Measurements from ENCODE around the gene TTLL10.

Gene TTLL10

DNA sequence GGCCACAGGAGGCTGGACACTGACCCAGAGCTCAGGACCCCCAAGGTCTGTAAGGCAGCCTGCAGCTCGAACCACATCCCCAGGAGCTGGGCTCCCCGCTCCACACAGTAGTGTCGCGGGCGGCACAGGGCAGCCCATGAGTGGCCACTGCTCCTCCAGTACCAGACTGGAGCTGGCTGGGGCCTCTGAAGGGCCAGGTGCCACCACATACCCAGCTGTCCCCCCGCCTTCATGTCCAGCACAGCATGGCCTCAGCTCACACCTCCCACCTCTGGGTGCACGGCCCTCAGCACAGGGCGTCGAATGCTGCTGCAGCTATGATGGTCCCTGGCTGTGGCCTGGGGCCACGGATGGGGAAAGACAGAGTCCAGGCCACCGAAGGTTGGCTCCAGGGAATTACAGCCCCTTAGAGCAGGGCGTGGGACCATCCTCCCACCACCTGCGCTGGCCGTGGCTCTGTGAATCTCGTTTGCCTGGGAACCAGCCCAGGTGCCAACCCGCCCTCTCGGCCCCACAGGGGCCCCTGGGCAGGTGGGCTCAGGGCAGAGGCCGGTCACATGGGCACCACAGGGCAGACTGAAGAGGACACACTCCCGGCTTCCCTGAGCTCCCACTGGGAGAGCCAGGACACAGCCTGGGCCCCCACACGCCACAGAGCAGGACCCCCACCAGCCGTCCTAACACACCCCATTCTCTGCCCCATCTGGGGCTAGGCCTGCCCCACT lies 42.4 kb downstream of the TTLL10 start:
- DNase-seq (ENCODE audit: low read depth in 2 of 2), result no peak
- TF ChIP-seq, protein P1, sequence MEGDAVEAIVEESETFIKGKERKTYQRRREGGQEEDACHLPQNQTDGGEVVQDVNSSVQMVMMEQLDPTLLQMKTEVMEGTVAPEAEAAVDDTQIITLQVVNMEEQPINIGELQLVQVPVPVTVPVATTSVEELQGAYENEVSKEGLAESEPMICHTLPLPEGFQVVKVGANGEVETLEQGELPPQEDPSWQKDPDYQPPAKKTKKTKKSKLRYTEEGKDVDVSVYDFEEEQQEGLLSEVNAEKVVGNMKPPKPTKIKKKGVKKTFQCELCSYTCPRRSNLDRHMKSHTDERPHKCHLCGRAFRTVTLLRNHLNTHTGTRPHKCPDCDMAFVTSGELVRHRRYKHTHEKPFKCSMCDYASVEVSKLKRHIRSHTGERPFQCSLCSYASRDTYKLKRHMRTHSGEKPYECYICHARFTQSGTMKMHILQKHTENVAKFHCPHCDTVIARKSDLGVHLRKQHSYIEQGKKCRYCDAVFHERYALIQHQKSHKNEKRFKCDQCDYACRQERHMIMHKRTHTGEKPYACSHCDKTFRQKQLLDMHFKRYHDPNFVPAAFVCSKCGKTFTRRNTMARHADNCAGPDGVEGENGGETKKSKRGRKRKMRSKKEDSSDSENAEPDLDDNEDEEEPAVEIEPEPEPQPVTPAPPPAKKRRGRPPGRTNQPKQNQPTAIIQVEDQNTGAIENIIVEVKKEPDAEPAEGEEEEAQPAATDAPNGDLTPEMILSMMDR (IDR thresholded peaks at IDR 0.05; ENCODE audit: low read depth, low read length), result no peak
- no peak overlapping the region for H3K4me3 ChIP-seq (replicated peaks in 1 of 2; ENCODE audit: low read depth in 2 of 2, low read length in 2 of 2)

DNA sequence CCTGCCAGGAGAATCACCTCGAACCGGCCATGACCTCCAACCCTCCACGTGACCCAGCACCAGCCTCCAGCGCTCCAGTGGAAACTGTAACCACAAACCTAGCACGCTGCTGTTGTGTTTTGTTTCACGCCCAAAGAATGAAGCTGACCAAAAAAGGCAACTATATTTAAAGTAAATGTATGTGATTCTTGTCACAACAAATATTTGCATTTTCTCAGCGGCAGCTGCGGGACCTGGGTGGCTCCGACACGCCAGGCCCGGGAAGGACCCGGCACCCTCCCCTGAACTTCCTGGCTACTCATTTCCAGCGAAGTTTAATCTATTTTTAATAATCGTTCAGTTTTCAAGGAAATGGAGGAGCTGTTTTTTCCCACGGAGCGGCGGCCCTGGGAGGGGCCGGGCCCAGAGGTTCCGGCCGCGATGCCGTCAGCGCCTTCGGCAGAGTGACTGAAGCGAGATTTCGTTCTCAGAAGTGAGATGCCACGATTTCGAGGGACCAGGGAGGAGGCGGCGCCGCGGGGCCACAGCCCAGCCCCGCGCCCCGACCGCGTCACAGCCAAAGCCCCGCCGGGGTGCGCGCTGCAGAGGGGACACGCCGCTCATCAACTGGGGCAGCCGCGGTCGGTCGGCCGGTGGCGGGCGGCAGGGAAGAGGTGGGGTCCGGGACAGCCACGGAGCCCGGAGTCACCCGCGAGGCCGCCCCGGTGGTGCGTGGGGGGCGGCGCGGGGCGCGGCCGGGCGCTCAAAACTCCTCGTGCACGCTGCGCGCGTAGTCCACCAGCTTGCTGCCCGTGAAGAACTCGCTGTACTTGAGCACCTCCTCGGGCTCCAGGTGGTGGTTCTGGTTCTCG lies 43.3 kb downstream of the TTLL10 start:
- TF ChIP-seq, protein P1 (IDR thresholded peaks at IDR 0.05; ENCODE audit: low read depth, low read length), result no peak
- no peak for DNase-seq (ENCODE audit: low read depth in 2 of 2)
- H3K4me3 ChIP-seq (replicated peaks in 1 of 2; ENCODE audit: low read depth in 2 of 2, low read length in 2 of 2), result no peak overlapping the region

DNA sequence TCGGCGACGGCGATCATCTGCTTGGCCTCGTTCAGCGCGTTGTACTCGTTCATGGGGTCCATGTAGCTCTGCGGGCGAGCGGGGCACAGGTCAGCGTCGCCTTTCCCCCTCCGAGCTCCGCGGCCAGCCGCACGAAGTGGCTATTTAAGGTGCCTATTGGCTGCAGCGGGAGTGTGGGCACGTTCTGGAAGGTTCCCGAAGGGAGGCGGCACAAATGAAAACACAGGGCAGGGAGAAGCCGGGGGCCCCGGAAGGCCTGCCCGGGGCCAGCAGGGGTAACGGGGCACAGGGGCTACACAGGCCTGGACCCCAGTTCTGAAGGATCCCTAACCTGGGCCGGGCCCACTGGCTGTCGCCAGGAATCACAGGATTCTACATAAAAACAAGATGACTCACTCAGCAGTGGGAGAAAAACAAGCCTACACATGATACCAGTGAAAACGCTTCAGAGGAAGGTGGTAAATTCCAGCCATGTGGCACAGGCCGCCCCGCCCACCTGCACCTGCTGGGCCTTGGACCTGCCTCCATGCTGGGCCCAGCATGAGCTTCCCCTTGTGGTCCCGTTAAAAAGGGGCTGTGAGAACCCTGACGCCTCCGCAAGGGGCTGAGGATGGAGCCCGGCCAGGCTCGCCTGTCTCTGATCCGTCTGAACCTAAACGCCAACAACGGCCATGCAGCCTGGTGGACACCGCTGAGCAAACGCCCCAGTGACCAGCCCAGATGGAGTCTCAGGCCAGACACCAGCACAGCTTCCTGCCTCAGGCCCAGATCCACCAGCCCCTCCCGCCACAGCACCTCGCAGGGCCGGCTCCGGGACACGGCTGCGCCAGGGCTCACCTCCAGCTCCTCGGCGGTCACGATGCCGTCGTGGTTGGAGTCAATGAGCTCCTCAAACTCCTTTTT lies 44.2 kb downstream of the TTLL10 start:
- no peak overlapping the region for H3K4me3 ChIP-seq (replicated peaks in 1 of 2; ENCODE audit: low read depth in 2 of 2, low read length in 2 of 2)
- DNase-seq (ENCODE audit: low read depth in 2 of 2), result peak in 1 of 2 donors; percentile 30
- TF ChIP-seq, protein P1 (IDR thresholded peaks at IDR 0.05; ENCODE audit: low read depth, low read length), result no peak

DNA sequence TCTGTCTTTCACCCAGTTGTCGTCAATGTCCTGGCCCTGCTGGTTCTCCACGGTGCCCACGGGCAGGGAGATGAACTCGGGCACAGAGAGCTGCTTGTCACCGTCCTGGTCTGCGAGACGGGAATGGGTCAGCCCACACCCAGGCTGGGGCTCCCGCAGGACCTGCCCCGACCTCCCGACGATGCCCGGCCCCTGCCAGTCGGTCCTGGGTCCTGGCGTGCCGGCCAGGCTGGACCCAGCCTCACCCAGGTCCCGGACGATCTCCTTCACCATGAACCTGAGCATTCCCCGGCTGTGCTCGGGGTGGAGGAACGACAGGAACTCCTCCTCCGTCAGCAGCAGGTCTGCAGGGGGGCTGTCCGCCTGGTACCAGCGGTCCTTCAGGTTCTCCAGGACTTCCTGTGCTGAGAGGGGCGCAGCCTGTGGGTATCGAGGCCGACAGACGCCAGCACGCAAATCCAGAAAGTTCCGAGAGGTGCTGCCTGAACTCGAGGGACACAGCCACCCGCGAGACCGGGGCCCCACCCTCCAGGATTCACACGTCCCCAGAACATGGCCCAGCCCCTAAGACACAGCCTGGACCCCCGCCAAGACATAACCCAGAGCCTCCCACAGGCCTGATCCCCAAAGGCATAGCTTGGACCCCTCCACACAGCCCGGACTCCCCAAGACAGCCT lies 45.0 kb downstream of the TTLL10 start:
- no peak for DNase-seq (ENCODE audit: low read depth in 2 of 2)
- TF ChIP-seq, protein P1 (IDR thresholded peaks at IDR 0.05; ENCODE audit: low read depth, low read length), result no peak
- H3K4me3 ChIP-seq (replicated peaks in 1 of 2; ENCODE audit: low read depth in 2 of 2, low read length in 2 of 2), result no peak overlapping the region

DNA sequence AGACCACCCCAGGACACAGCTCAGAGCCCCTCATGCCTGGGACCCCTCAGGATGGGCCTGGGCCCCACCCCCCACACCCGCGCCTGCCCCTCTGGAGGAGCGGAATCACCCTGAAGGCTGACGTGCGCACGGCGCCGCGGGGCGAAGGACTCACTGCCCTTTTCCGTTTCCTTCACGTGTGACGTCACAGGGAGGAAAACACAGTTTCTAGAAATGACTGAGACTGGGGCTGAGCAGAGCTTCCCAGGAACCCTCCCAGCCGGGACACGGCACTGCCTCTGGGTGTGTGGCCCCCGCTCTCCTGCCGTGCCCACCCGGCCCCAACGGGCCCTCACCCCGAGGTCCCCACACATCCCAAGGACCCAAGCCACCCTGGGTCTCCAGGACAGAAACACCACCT lies 45.7 kb downstream of the TTLL10 start:
- no peak for DNase-seq (ENCODE audit: low read depth in 2 of 2)
- TF ChIP-seq, protein P1 (IDR thresholded peaks at IDR 0.05; ENCODE audit: low read depth, low read length), result no peak

DNA sequence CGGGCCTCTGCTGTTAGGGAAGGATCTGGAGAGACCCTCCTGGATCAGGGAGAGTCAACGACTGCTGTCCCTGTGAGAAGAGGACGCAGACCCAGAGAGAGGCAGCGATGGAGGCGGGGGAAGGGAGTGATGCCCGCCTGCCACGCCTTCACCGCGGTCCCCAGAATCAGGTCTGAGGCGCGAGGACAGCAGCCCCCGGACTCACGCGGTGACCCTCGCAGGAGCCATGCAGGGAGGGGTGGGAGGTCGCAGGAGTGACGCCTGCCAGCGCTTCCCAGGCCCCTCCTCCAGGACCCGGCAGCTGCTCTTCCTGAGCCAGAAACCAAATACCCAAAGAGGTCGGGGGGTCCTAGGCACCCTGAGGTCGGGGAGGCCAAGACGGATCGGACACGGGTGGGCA lies 46.5 kb downstream of the TTLL10 start:
- no peak overlapping the region for H3K4me3 ChIP-seq (replicated peaks in 1 of 2; ENCODE audit: low read depth in 2 of 2, low read length in 2 of 2)
- TF ChIP-seq, protein P1 (IDR thresholded peaks at IDR 0.05; ENCODE audit: low read depth, low read length), result no peak
- DNase-seq (ENCODE audit: low read depth in 2 of 2), result no peak

More for the DNA sequence above, 45.7 kb downstream of the TTLL10 start:
- H3K4me3 ChIP-seq (replicated peaks in 1 of 2; ENCODE audit: low read depth in 2 of 2, low read length in 2 of 2), result no peak overlapping the region
